PC-9 (cell line): ENCODE measurements around the gene CNN2.

Experiments
- CTCF ChIP-seq: fragments of 200-600 bp; sonication (generic); conservative IDR thresholded peaks from 2 replicates; pipeline ENCODE4 v1.6.1; 2017; ENCODE audit warnings: mixed run types, antibody characterized with exemption, mild to moderate bottlenecking, moderate library complexity
- EZH2 ChIP-seq: fragments of 200-600 bp; sonication (generic); IDR thresholded peaks from 2 replicates; pipeline ENCODE4 v1.8.0; 2017; ENCODE audit warnings: antibody characterized with exemption, low read depth

- no peak for TF ChIP-seq CTCF
- TF ChIP-seq EZH2: no peak
Observed at GRCh38 chr19:993831-994393, 32.5 kb upstream of the CNN2 start.
